DMS53 (cell line): ENCODE measurements around the gene RFXANK.

Source experiments
- DNase-seq: peaks from one replicate; lab custom pipeline; 2025; lab: John Stamatoyannopoulos, UW

RFXANK gene

GRCh38 chr19:19232261-19232721 lies 40.2 kb downstream of the RFXANK start:
- peak; percentile 61 for DNase-seq

DNA sequence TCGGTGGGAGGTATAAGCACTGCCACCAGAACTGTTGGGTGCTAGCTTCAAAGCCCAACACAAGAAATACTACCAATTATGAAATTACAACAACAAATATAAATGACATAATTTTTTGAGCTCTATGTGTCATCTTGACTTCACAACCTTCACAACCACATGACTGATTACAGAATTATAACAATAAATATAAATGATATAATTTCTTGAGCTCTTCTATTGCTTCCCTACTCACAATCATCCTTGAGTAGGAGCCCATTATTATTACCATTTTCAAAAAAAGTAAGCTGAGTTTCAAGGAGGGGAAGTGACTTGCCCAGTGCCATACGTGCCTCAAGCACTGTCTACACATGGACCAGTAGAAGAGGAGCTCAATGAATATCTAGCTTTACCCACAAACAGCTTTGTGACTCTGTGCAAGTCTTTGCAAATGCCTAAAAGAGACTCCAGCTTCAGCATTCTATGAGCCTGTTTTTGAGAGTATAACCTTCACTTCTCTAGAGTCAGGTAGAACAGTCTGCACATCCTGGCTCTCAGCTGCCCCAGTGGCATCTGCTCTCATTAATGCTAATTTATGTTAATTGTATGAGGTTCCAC lies 42.3 kb downstream of the RFXANK start:
- no peak for DNase-seq

DNA sequence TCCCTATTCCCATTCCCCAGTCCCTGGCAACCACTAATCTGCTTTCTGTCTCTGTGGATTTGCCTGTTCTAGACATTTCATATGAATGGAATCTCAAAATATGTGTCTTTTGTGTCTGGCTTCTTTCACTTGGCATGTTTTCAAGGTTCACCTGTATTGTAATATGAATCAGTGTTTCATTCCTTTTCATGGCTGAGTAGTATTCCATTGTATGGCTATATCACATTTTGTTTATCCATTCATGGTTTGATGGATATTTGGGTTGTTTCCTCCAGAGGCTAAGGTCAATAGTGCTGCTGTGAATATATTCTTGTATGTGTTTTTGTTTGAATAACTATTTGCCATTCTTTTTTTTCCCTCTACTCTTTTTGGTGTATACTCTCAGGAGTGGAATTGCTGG lies 44.1 kb downstream of the RFXANK start:
- DNase-seq: no peak

DNA sequence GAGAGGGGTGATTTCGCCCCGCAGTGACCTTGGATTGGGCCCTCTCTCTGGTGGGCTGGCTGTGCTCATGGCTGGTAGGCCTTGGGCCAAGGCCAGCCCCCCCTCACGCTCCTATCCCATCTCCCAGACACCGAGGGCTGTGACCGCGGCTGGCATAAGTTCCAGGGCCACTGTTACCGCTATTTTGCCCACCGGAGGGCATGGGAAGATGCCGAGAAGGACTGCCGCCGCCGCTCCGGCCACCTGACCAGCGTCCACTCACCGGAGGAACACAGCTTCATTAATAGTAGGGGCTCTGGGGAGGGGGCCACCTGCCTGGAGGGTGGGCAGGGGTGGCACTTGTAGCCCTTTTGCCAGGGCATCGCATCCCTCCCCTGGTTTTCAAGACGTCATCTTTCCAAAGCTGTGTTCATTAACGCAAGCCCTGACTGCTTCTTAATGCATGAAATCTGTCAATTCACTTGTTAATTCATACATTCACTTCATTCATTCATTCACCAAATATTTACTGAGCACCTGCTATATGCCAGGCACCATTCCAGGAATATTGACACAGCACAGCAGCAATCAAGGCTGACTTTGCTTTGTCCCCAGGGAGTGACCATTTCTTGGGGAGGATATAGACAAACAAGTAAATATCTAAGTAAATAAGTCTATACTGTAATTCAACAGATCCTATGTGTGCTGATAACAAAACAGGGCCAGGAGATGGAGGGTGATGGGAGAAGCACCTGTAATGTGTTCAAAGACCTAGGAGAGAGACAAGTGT lies 46.3 kb downstream of the RFXANK start:
- no peak for DNase-seq

DNA sequence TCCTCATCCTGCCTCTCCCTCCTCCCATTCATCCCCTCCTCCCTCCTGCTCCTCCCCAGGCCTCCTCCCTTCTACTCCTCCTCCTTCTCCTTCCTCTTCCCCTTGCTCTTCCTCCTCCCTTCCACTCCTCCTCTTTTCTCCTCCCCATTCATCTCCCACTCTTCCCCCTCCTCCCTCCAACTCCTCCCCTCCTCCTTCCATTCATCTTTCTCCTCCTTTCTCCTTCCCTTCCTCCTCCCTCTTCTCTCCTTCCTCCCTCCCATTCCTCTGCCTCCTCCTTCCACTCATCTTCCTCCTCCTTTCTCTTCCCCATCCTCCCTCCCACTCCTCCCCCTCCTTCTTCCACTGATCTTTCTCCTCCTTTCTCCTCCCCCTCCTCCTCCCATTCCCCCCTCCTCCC lies 47.6 kb downstream of the RFXANK start:
- no peak for DNase-seq

GRCh38 chr19:19240476-19240875 lies 48.4 kb downstream of the RFXANK start:
- no peak for DNase-seq

- no peak for DNase-seq
These were observed 58.2 kb downstream of the RFXANK start for GRCh38 chr19:19250196-19250801.
